ENCODE results near the gene EEF1AKMT4.

The EEF1AKMT4 gene

GRCh38 chr3:184227481-184227935 is 22.0 kb upstream of the EEF1AKMT4 start:
- peak; percentile 68 for DNase-seq (ENCODE audit: insufficient read length, low spot score)
- FAIRE-seq: peak; percentile 67
- TF ChIP-seq PAX5 (IDR thresholded peaks at IDR 0.05; ENCODE audit: insufficient read depth, low read length, severe bottlenecking) (no peak), SPI1 (IDR thresholded peaks at IDR 0.05; ENCODE audit: low read depth, low read length) (no peak), TAF1 (IDR thresholded peaks at IDR 0.05; ENCODE audit: low read depth, low read length) (no peak), POU2F2 (IDR thresholded peaks at IDR 0.05; ENCODE audit: low read depth, low read length) (no peak), POLR2A (IDR thresholded peaks at IDR 0.05; ENCODE audit: low read depth, low read length) (no peak), POLR2AphosphoS5 (IDR thresholded peaks at IDR 0.05; ENCODE audit: low read depth, low read length) (no peak)

DNA sequence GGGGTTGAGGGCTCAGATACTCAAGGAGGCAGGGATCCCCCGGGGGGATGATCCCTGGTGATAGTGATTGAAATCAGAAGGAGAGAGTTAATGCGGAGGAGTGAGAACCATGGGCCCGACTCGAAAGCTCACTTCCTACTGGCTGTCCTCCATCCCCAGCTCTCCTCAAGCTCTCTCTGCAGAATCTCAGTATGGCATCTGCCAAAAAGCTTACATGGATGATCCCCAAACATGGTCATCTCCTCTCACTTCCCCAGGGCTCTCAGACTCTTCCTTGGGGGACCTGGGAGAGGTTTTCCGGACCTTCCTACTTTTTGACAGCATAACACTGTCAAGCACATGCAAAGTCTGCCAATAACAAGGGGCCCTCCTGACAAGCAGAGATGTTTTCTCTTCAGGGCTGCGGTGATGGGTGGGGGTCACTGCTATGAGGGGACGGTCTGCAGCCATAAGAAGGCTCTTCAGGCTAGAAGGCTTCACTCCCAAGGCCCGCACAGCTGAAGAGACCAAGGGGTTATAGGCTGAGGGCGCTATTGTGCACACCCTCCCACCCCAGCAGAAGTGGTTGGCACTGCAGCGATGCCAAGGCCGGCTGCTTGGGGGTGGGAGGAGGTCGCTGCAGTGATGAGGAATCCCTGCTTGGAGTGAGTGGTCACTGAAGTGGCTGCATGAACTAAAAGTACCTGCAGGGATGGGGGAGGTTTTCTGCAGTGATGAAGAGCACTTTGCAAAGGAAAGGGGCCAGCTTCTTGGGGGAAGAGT is 20.9 kb upstream of the EEF1AKMT4 start:
- no peak for TF ChIP-seq POU2F2 (IDR thresholded peaks at IDR 0.05; ENCODE audit: low read depth, low read length)
- TF ChIP-seq TAF1 (IDR thresholded peaks at IDR 0.05; ENCODE audit: low read depth, low read length): no peak
- no peak for TF ChIP-seq PAX5 (IDR thresholded peaks at IDR 0.05; ENCODE audit: insufficient read depth, low read length, severe bottlenecking)
- no peak for TF ChIP-seq SPI1 (IDR thresholded peaks at IDR 0.05; ENCODE audit: low read depth, low read length)
- TF ChIP-seq POLR2AphosphoS5 (IDR thresholded peaks at IDR 0.05; ENCODE audit: low read depth, low read length): no peak
- no peak for TF ChIP-seq POLR2A (IDR thresholded peaks at IDR 0.05; ENCODE audit: low read depth, low read length)
- no peak for FAIRE-seq
- no peak for DNase-seq (ENCODE audit: insufficient read length, low spot score)

GRCh38 chr3:184229394-184230080 is 19.9 kb upstream of the EEF1AKMT4 start, which contains the start of gene VWA5B2:
TSS of gene VWA5B2 (plus strand) at chr3:184229585. CDS start at chr3:184230529, 944 bp downstream.
- TF ChIP-seq PAX5 (IDR thresholded peaks at IDR 0.05; ENCODE audit: insufficient read depth, low read length, severe bottlenecking) (no peak), POU2F2 (IDR thresholded peaks at IDR 0.05; ENCODE audit: low read depth, low read length) (no peak), TAF1 (IDR thresholded peaks at IDR 0.05; ENCODE audit: low read depth, low read length) (no peak), POLR2A (IDR thresholded peaks at IDR 0.05; ENCODE audit: low read depth, low read length) (no peak), POLR2AphosphoS5 (IDR thresholded peaks at IDR 0.05; ENCODE audit: low read depth, low read length) (no peak), SPI1 (IDR thresholded peaks at IDR 0.05; ENCODE audit: low read depth, low read length) (no peak)
- DNase-seq (ENCODE audit: insufficient read length, low spot score) (peak; percentile 96), FAIRE-seq (peak; percentile 85)

DNA sequence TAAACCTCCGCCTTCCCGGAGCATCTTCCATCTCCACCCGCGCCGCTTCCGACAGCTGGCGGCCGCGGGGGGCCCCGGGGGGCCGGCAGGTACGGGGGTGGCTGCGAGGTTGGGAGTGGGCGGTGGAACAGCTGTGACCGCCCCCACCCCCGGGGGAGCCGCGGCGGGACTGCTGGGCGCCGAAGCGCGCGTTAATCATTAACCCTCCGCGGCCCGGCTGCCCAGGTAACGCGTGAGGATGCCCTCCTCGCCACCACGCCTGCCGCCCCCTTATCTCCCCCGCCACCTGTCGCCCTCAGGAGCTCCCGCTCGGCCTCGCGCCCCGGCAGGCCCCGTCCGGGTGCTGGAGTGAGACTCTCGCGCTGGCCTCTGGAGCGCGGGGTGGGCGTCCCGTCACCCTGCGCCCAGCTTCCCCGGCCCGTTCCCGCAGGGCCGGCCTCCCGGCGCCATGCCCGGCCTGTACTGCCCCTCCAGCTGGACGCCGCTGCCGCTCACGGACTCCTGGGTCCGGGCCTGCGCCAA is 19.3 kb upstream of the EEF1AKMT4 start:
- FAIRE-seq (no peak), DNase-seq (ENCODE audit: insufficient read length, low spot score) (no peak)
- TF ChIP-seq POU2F2 (IDR thresholded peaks at IDR 0.05; ENCODE audit: low read depth, low read length): no peak
- TF ChIP-seq POLR2A (IDR thresholded peaks at IDR 0.05; ENCODE audit: low read depth, low read length): no peak
- TF ChIP-seq POLR2AphosphoS5 (IDR thresholded peaks at IDR 0.05; ENCODE audit: low read depth, low read length): no peak
- no peak for TF ChIP-seq TAF1 (IDR thresholded peaks at IDR 0.05; ENCODE audit: low read depth, low read length)
- no peak for TF ChIP-seq SPI1 (IDR thresholded peaks at IDR 0.05; ENCODE audit: low read depth, low read length)
- TF ChIP-seq PAX5 (IDR thresholded peaks at IDR 0.05; ENCODE audit: insufficient read depth, low read length, severe bottlenecking): no peak

GRCh38 chr3:184230603-184231528 is 18.6 kb upstream of the EEF1AKMT4 start:
- FAIRE-seq (no peak), DNase-seq (ENCODE audit: insufficient read length, low spot score) (no peak)
- TF ChIP-seq POLR2AphosphoS5 (IDR thresholded peaks at IDR 0.05; ENCODE audit: low read depth, low read length): no peak
- no peak for TF ChIP-seq PAX5 (IDR thresholded peaks at IDR 0.05; ENCODE audit: insufficient read depth, low read length, severe bottlenecking)
- no peak for TF ChIP-seq POLR2A (IDR thresholded peaks at IDR 0.05; ENCODE audit: low read depth, low read length)
- TF ChIP-seq POU2F2 (IDR thresholded peaks at IDR 0.05; ENCODE audit: low read depth, low read length): no peak
- no peak for TF ChIP-seq TAF1 (IDR thresholded peaks at IDR 0.05; ENCODE audit: low read depth, low read length)
- TF ChIP-seq SPI1 (IDR thresholded peaks at IDR 0.05; ENCODE audit: low read depth, low read length): no peak

DNA sequence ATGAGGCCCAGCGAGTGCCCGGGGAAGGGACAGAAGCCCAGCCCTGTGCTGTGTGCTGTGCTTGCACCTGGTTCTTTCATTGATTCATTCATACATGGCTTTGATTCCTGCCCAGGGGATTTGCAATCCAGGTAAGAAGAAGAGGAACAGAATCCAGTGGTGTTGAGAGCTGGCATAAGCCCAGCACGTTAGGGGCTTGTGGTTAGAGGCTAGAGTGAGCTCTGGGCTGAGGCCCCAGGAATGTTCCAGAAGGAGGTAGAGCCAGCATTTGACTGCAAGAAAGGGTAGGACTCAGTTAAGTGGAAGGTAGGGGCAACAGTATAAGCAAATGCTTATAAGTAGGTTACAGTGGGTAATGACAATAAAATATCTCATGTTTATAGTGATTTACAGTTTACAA is 17.8 kb upstream of the EEF1AKMT4 start:
- no peak for DNase-seq (ENCODE audit: insufficient read length, low spot score)
- no peak for FAIRE-seq
- TF ChIP-seq PAX5 (IDR thresholded peaks at IDR 0.05; ENCODE audit: insufficient read depth, low read length, severe bottlenecking) (no peak), POU2F2 (IDR thresholded peaks at IDR 0.05; ENCODE audit: low read depth, low read length) (no peak), POLR2AphosphoS5 (IDR thresholded peaks at IDR 0.05; ENCODE audit: low read depth, low read length) (no peak), POLR2A (IDR thresholded peaks at IDR 0.05; ENCODE audit: low read depth, low read length) (no peak), SPI1 (IDR thresholded peaks at IDR 0.05; ENCODE audit: low read depth, low read length) (no peak), TAF1 (IDR thresholded peaks at IDR 0.05; ENCODE audit: low read depth, low read length) (no peak)

- TF ChIP-seq SPI1 (IDR thresholded peaks at IDR 0.05; ENCODE audit: low read depth, low read length) (no peak), POLR2AphosphoS5 (IDR thresholded peaks at IDR 0.05; ENCODE audit: low read depth, low read length) (no peak), POU2F2 (IDR thresholded peaks at IDR 0.05; ENCODE audit: low read depth, low read length) (no peak), TAF1 (IDR thresholded peaks at IDR 0.05; ENCODE audit: low read depth, low read length) (no peak), POLR2A (IDR thresholded peaks at IDR 0.05; ENCODE audit: low read depth, low read length) (no peak), PAX5 (IDR thresholded peaks at IDR 0.05; ENCODE audit: insufficient read depth, low read length, severe bottlenecking) (no peak)
- no peak for FAIRE-seq
- no peak for DNase-seq (ENCODE audit: insufficient read length, low spot score)
Measured at GRCh38 chr3:184233127-184233843, 16.2 kb upstream of the EEF1AKMT4 start.

DNA sequence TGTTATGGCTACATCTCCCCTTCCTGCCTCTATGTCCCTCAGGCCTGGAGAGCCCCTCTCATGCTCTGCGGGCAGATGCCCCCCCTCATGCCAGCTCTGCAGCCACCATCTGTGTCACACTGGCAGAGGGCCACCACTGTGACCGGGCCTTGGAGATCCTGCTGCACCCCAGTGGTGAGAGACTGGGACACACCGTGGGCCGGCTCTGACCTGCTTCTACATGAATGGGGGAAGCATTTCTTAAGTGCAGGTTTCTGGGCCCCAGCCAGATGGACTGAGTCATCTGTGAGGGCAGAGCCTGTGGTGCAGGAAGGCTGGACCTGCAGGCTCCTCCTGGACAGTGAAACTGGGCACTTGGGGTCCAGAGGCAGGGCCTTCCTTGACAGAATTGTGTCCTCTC is 15.2 kb upstream of the EEF1AKMT4 start:
- FAIRE-seq: no peak
- DNase-seq (ENCODE audit: insufficient read length, low spot score): no peak
- TF ChIP-seq PAX5 (IDR thresholded peaks at IDR 0.05; ENCODE audit: insufficient read depth, low read length, severe bottlenecking) (no peak), TAF1 (IDR thresholded peaks at IDR 0.05; ENCODE audit: low read depth, low read length) (no peak), POU2F2 (IDR thresholded peaks at IDR 0.05; ENCODE audit: low read depth, low read length) (no peak), SPI1 (IDR thresholded peaks at IDR 0.05; ENCODE audit: low read depth, low read length) (no peak), POLR2A (IDR thresholded peaks at IDR 0.05; ENCODE audit: low read depth, low read length) (no peak), POLR2AphosphoS5 (IDR thresholded peaks at IDR 0.05; ENCODE audit: low read depth, low read length) (no peak)
